ENCODE measurements around the gene KANSL1. TPM values are rescaled to one million over a fixed set of nuclear protein-coding genes. Genes with fewer than 3 reads are reported as not detected.

The KANSL1 gene
- total RNA-seq, 1 donor from 2014 or later, result 154 TPM

GRCh38 chr17:46100590-46100989, 92.6 kb downstream of the KANSL1 start:
- H3K4me3 Mint-ChIP-seq (ENCODE audit: unreplicated experiment), result no peak overlapping the region
- no peaks in the 10 kb centered on the region for H3K36me3 Mint-ChIP-seq (ENCODE audit: low read depth, unreplicated experiment)
- H3K27me3 Mint-ChIP-seq (ENCODE audit: unreplicated experiment), result peaks cover 1% of the 10 kb centered on the region
- no peaks in the 10 kb centered on the region for H3K9me3 Mint-ChIP-seq (ENCODE audit: unreplicated experiment)
- TF ChIP-seq CTCF (IDR thresholded peaks at IDR 0.05; ENCODE audit: unreplicated experiment), result no peak
- DNase-seq (ENCODE audit: low spot score), result no peak
- H3K27ac Mint-ChIP-seq (ENCODE audit: unreplicated experiment), result peak overlapping the region; percentile 98
- peaks cover 36% of the 10 kb centered on the region for H3K4me1 Mint-ChIP-seq (ENCODE audit: unreplicated experiment)

GRCh38 chr17:46099865-46100264, 93.4 kb downstream of the KANSL1 start:
- Mint-ChIP-seq H3K4me3 (ENCODE audit: unreplicated experiment) (no peak overlapping the region), H3K4me1 (ENCODE audit: unreplicated experiment) (peaks cover 36% of the 10 kb centered on the region), H3K27me3 (ENCODE audit: unreplicated experiment) (peaks cover 1% of the 10 kb centered on the region), H3K36me3 (ENCODE audit: low read depth, unreplicated experiment) (no peaks in the 10 kb centered on the region), H3K27ac (ENCODE audit: unreplicated experiment) (no peak overlapping the region), H3K9me3 (ENCODE audit: unreplicated experiment) (no peaks in the 10 kb centered on the region)
- TF ChIP-seq CTCF (IDR thresholded peaks at IDR 0.05; ENCODE audit: unreplicated experiment), result no peak
- no peak for DNase-seq (ENCODE audit: low spot score)

GRCh38 chr17:46097497-46097896, 95.7 kb downstream of the KANSL1 start:
- no peak overlapping the region for H3K27ac Mint-ChIP-seq (ENCODE audit: unreplicated experiment)
- peaks cover 1% of the 10 kb centered on the region for H3K27me3 Mint-ChIP-seq (ENCODE audit: unreplicated experiment)
- TF ChIP-seq CTCF (IDR thresholded peaks at IDR 0.05; ENCODE audit: unreplicated experiment), result no peak
- no peak overlapping the region for H3K4me3 Mint-ChIP-seq (ENCODE audit: unreplicated experiment)
- peaks cover 22% of the 10 kb centered on the region for H3K4me1 Mint-ChIP-seq (ENCODE audit: unreplicated experiment)
- no peaks in the 10 kb centered on the region for H3K36me3 Mint-ChIP-seq (ENCODE audit: low read depth, unreplicated experiment)
- no peaks in the 10 kb centered on the region for H3K9me3 Mint-ChIP-seq (ENCODE audit: unreplicated experiment)
- DNase-seq (ENCODE audit: low spot score), result no peak

GRCh38 chr17:46092991-46093390, 100.2 kb downstream of the KANSL1 start:
- no peaks in the 10 kb centered on the region for H3K9me3 Mint-ChIP-seq (ENCODE audit: unreplicated experiment)
- no peak for TF ChIP-seq CTCF (IDR thresholded peaks at IDR 0.05; ENCODE audit: unreplicated experiment)
- H3K4me3 Mint-ChIP-seq (ENCODE audit: unreplicated experiment), result no peak overlapping the region
- H3K36me3 Mint-ChIP-seq (ENCODE audit: low read depth, unreplicated experiment), result peaks cover 4% of the 10 kb centered on the region
- peaks cover 3% of the 10 kb centered on the region for H3K27me3 Mint-ChIP-seq (ENCODE audit: unreplicated experiment)
- H3K4me1 Mint-ChIP-seq (ENCODE audit: unreplicated experiment), result peaks cover 4% of the 10 kb centered on the region
- H3K27ac Mint-ChIP-seq (ENCODE audit: unreplicated experiment), result no peak overlapping the region
- no peak for DNase-seq (ENCODE audit: low spot score)

GRCh38 chr17:46090871-46091270, 102.4 kb downstream of the KANSL1 start:
- TF ChIP-seq CTCF (IDR thresholded peaks at IDR 0.05; ENCODE audit: unreplicated experiment), result no peak
- H3K27me3 Mint-ChIP-seq (ENCODE audit: unreplicated experiment), result peaks cover 4% of the 10 kb centered on the region
- no peak overlapping the region for H3K4me3 Mint-ChIP-seq (ENCODE audit: unreplicated experiment)
- peaks cover 4% of the 10 kb centered on the region for H3K4me1 Mint-ChIP-seq (ENCODE audit: unreplicated experiment)
- H3K9me3 Mint-ChIP-seq (ENCODE audit: unreplicated experiment), result no peaks in the 10 kb centered on the region
- DNase-seq (ENCODE audit: low spot score), result no peak
- peaks cover 4% of the 10 kb centered on the region for H3K36me3 Mint-ChIP-seq (ENCODE audit: low read depth, unreplicated experiment)
- no peak overlapping the region for H3K27ac Mint-ChIP-seq (ENCODE audit: unreplicated experiment)

All from endothelial cell (in vitro differentiated cells).